Measurements from ENCODE around the gene GNAO1.

DNA sequence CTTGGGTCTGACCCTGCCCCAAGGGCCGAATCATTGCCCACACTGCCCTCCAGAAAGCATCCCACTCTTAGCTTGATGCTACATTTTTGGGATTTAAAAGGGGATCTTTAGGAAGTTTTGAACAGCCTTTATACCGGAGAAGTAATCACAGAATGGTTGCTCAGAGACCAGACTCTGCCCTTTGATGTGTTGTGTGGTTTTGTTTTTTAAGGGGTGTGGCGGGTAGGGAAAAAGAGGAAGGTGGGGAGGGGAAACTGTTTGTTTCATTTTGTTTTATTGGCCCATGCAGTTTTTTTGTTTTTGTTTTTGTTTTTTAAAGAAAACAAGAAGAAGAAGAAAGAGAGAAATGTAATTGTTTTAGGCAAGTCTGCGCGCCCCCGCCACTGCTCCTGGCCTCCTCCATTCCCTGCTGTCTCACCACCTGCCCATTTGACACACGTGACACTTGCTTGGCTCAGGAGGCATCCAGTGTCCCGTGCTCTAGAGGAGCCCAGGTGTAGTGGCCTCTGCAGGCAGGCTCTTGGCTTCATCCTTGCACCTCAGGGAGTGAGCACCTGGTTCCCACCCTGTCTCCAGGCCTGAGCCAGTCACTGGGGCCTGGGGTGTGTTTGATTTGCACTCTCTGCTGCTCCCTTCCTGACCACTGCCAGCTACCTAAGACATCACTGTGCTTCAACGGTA is 35.7 kb downstream of the GNAO1 start:
- TF ChIP-seq, protein P1, sequence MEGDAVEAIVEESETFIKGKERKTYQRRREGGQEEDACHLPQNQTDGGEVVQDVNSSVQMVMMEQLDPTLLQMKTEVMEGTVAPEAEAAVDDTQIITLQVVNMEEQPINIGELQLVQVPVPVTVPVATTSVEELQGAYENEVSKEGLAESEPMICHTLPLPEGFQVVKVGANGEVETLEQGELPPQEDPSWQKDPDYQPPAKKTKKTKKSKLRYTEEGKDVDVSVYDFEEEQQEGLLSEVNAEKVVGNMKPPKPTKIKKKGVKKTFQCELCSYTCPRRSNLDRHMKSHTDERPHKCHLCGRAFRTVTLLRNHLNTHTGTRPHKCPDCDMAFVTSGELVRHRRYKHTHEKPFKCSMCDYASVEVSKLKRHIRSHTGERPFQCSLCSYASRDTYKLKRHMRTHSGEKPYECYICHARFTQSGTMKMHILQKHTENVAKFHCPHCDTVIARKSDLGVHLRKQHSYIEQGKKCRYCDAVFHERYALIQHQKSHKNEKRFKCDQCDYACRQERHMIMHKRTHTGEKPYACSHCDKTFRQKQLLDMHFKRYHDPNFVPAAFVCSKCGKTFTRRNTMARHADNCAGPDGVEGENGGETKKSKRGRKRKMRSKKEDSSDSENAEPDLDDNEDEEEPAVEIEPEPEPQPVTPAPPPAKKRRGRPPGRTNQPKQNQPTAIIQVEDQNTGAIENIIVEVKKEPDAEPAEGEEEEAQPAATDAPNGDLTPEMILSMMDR (optimal IDR thresholded peaks at IDR 0.05 in 1 of 3, IDR thresholded peaks at IDR 0.05 in 1 of 3, conservative IDR thresholded peaks at IDR 0.05 in 1 of 3; ENCODE audit: extremely low read depth in 1 of 3, insufficient read depth in 2 of 3, low read length in 3 of 3), result no peak
- no peak for TF ChIP-seq EZH2 (IDR thresholded peaks at IDR 0.05; ENCODE audit: low read length)

All from keratinocyte (primary cell).